Measurements from ENCODE around the gene NPAS3. TPM values are rescaled to one million over a fixed set of nuclear protein-coding genes. Genes with fewer than 3 reads are reported as not detected.

The NPAS3 gene
- total and polyA plus RNA-seq, 2 of the 13 experiments (the other 11 are each of a cell fraction or from before 2014, with no cell fraction given): not detected

GRCh38 chr14:33693237-33693636, 754.6 kb downstream of the NPAS3 start (continued):
- TF ChIP-seq THAP8 (CRISPR knock-in tag; IDR thresholded peaks at IDR 0.05; ENCODE audit: borderline replicate concordance): no peak
- TF ChIP-seq AFF4 (CRISPR knock-in tag; IDR thresholded peaks at IDR 0.05): no peak
- TF ChIP-seq THYN1 (CRISPR knock-in tag; IDR thresholded peaks at IDR 0.05; ENCODE audit: borderline replicate concordance, low read depth): no peak
- TF ChIP-seq ZNF749 (CRISPR knock-in tag; IDR thresholded peaks at IDR 0.05; ENCODE audit: borderline replicate concordance): no peak
- no peak for TF ChIP-seq AKAP8 (CRISPR knock-in tag; IDR thresholded peaks at IDR 0.05)
- TF ChIP-seq SMARCC2 (IDR thresholded peaks at IDR 0.05): no peak

- Histone ChIP-seq H3K4me2 (ENCODE audit: low read depth, low read length) (no peak overlapping the region), H3K9ac (ENCODE audit: insufficient read depth, low read depth, low read length) (no peak overlapping the region), H2AFZ (ENCODE audit: low read length) (no peak overlapping the region), H4K20me1 (ENCODE audit: insufficient read depth, low read length) (no peaks in the 10 kb centered on the region), H3K4me1 (ENCODE audit: insufficient read depth, low read length) (no peaks in the 10 kb centered on the region), H3K27ac (ENCODE audit: extremely low read length, insufficient read depth, low read length) (no peak overlapping the region), H3K27me3 (ENCODE audit: control insufficient read depth in 1 of 2, insufficient read depth in 2 of 2, low read length in 2 of 2) (no peaks in the 10 kb centered on the region; a peak in 1 of 5 replicates), H3K4me3 (replicated peaks in 1 of 3; ENCODE audit: insufficient read depth in 1 of 3, low read depth in 2 of 3, low read length in 3 of 3) (no peak overlapping the region), H3K36me3 (replicated peaks in 1 of 2; ENCODE audit: control insufficient read depth in 1 of 2, insufficient read depth in 2 of 2, low read length in 2 of 2) (no peaks in the 10 kb centered on the region), H3K9me3 (ENCODE audit: low read length) (no peaks in the 10 kb centered on the region), H3K79me2 (ENCODE audit: insufficient read depth, low read length) (no peaks in the 10 kb centered on the region)
- no peak for TF ChIP-seq EP300 (IDR thresholded peaks at IDR 0.05; ENCODE audit: low read depth in 2 of 2, low read length in 2 of 2)
- no peak for TF ChIP-seq EP300 (CRISPR knock-in tag; IDR thresholded peaks at IDR 0.05; ENCODE audit: borderline replicate concordance)
- in situ Hi-C loops (cut with HindIII; ENCODE audit: extremely low pct_ligation_motif_present, low pct_unique_long_range_greater_than_20kb) (no loop called here), intact Hi-C loops (cut with micrococcal nuclease; ENCODE audit: unreplicated experiment) (no loop called here)
- no TSS peak for BruUV-seq (replicated peaks)
- no peak for ATAC-seq
- DNase-seq (ENCODE audit: low spot score): no peak
- no peak for FAIRE-seq
- CTCF ChIA-PET (ENCODE audit: low intra/inter-chr PET ratio, low total read pairs): no interaction called here
- WGBS (ENCODE audit: low lambda C conversion rate): 26% methylated on average over 9 of the region's 9 CpGs
- POLR2A ChIA-PET: no interaction called here
Observed at GRCh38 chr14:33696165-33696564, 757.5 kb downstream of the NPAS3 start.

Measured in HepG2 (cell line).